ENCODE data around the gene KRTAP10-9.
"Not testable (repeated sequence)": the region's sequence is repeated elsewhere in the genome, so short reads cannot be mapped to it uniquely, and the experiment has no call there.

The KRTAP10-9 gene

DNA sequence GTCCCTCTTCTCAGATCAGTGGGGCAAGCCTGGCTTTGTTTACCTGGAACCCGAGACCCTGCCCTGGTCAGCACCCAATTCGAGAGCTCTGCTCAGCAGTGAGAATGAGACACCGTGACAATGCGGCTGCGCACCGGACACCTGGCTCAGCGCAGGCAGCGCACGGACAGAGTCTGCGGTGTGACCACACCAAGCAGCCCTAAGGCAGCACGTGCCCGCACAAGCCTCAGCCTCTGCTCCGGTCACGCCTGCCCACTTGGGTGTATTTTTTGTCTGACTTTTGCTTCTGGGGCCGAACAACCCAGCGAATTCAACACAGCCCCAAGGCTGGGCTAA, 10.3 kb upstream of the KRTAP10-9 start:
- no peak for DNase-seq

GRCh38 chr21:44617071-44617501, 9.8 kb upstream of the KRTAP10-9 start:
- DNase-seq: no peak
- no peak for TF ChIP-seq GATA1 (IDR thresholded peaks at IDR 0.05; ENCODE audit: low read depth, low read length)
- TF ChIP-seq POLR2A (IDR thresholded peaks at IDR 0.05; ENCODE audit: low read length): no peak

More for the DNA sequence above, 10.3 kb upstream of the KRTAP10-9 start:
- no peak for TF ChIP-seq POLR2A (IDR thresholded peaks at IDR 0.05; ENCODE audit: low read length)
- no peak for TF ChIP-seq GATA1 (IDR thresholded peaks at IDR 0.05; ENCODE audit: low read depth, low read length)

GRCh38 chr21:44618504-44618903, 8.4 kb upstream of the KRTAP10-9 start:
- TF ChIP-seq POLR2A (IDR thresholded peaks at IDR 0.05; ENCODE audit: low read length): no peak
- no peak for TF ChIP-seq GATA1 (IDR thresholded peaks at IDR 0.05; ENCODE audit: low read depth, low read length)

DNA sequence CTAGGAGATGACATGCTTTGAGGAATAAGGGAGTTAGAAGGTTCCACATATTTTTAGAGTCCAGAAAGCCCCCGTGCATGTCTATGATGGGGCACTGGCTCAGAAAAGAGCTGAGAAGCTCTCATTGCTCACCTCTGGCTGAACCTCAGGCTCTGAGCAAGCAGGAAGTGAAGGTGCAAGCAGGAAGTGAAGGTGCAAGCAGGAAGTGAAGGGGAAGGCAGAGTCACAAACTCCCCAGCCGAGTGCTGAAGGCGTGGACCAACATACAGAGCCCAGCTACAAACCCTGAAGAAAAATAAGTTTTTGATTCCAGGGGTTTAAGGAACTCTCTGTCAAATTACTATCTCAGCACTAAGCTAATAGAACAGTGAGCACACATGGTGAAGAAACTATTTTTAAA, 8.0 kb upstream of the KRTAP10-9 start:
- no peak for DNase-seq
- no peak for TF ChIP-seq POLR2A (IDR thresholded peaks at IDR 0.05; ENCODE audit: low read length)
- TF ChIP-seq GATA1 (IDR thresholded peaks at IDR 0.05; ENCODE audit: low read depth, low read length): no peak

More at GRCh38 chr21:44618504-44618903, 8.4 kb upstream of the KRTAP10-9 start:
- peak in 1 of 2 experiments; percentile 2 for DNase-seq

DNA sequence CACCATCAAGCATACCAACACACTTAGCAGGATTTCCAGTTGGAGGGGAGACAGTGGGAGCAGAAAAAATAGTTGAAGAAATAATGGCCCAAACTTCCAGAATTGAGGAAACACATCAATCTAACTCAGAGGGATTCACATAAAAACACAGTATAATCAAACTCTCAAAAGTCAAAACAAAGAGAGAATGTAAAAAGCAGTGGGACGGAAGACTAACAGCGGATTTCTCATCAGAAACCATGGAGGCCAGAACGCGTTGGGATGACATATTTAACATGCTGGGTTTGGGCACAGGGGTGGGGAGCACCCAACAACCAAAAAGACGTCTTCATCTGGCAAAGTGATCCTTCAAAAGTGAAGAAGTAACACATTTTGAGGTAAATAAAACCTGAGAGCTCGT, 7.0 kb upstream of the KRTAP10-9 start:
- no peak for TF ChIP-seq POLR2A (IDR thresholded peaks at IDR 0.05; ENCODE audit: low read length)
- no peak for TF ChIP-seq GATA1 (IDR thresholded peaks at IDR 0.05; ENCODE audit: low read depth, low read length)

DNA sequence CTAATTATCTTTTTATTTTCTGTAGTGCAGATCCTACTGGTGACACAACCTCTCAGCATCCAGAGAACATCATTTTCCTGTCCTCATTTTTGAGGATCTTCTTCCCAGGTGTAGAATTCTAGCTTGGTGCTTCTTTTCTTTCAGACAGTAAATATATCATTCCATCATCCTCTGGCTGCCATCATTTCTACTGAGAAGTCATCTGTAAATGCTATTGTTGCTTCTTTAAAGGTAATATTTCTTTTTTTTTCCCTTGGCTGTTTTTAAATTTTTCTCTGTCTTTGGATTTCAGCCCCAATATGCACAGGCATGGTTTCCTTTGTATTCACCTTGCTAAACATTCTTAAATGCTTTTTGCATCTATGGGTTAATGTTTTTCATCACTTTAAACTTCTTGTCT, 3.3 kb upstream of the KRTAP10-9 start:
- DNase-seq: no peak
- TF ChIP-seq GATA1 (IDR thresholded peaks at IDR 0.05; ENCODE audit: low read depth, low read length): no peak
- TF ChIP-seq POLR2A (IDR thresholded peaks at IDR 0.05; ENCODE audit: low read length): no peak

More for the DNA sequence above, 7.0 kb upstream of the KRTAP10-9 start:
- no peak for DNase-seq

- TF ChIP-seq POLR2A (IDR thresholded peaks at IDR 0.05; ENCODE audit: low read length): no peak
- no peak for TF ChIP-seq GATA1 (IDR thresholded peaks at IDR 0.05; ENCODE audit: low read depth, low read length)
- no peak for DNase-seq
Observed at GRCh38 chr21:44625756-44626155, 1.1 kb upstream of the KRTAP10-9 start.

GRCh38 chr21:44626262-44626661, 631 bp upstream of the KRTAP10-9 start:
- TF ChIP-seq GATA1 (IDR thresholded peaks at IDR 0.05; ENCODE audit: low read depth, low read length) (no peak), POLR2A (IDR thresholded peaks at IDR 0.05; ENCODE audit: low read length) (no peak)
- DNase-seq: no peak

DNA sequence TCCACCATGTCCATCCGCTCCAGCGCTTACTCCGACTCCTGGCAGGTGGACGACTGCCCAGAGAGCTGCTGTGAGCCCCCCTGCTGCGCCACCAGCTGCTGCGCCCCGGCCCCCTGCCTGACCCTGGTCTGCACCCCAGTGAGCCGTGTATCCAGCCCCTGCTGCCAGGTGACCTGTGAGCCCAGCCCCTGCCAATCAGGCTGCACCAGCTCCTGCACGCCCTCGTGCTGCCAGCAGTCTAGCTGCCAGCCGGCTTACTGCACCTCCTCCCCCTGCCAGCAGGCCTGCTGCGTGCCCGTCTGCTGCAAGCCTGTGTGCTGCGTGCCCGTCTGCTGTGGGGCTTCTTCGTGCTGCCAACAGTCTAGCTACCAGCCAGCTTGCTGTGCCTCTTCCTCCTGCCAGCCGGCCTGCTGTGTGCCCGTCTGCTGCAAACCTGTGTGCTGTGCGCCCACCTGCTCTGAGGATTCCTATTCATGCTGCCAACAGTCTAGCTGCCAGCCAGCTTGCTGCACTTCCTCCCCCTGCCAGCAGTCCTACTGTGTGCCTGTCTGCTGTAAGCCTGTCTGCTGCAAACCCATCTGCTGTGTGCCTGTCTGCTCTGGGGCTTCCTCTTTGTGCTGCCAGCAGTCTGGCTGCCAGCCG, 409 bp downstream of the KRTAP10-9 start:
- not testable (repeated sequence) for DNase-seq

DNA sequence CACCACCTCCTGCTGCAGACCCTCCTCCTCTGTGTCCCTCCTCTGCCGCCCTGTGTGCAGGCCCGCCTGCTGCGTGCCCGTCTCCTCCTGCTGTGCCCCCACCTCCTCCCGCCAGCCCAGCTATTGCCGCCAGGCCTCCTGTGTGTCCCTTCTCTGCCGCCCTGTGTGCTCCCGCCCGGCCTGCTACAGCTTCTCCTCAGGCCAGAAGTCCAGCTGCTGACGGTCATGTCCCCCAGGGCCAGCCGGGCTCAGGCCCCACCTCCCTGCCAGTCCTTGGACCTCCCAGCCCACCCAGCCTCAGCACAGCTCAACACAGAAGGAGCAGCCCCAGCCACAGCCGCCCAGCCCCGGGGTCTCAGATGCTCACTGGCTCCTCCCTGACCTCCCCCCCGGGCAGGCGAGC, 939 bp downstream of the KRTAP10-9 start:
- DNase-seq: not testable (repeated sequence)

- TF ChIP-seq POLR2A (IDR thresholded peaks at IDR 0.05; ENCODE audit: low read length) (no peak), GATA1 (IDR thresholded peaks at IDR 0.05; ENCODE audit: low read depth, low read length) (no peak)
- no peak for DNase-seq
Observed at GRCh38 chr21:44628707-44629391, 2.0 kb downstream of the KRTAP10-9 start.

GRCh38 chr21:44630440-44630839, 3.5 kb downstream of the KRTAP10-9 start:
- TF ChIP-seq POLR2A (IDR thresholded peaks at IDR 0.05; ENCODE audit: low read length): no peak
- TF ChIP-seq GATA1 (IDR thresholded peaks at IDR 0.05; ENCODE audit: low read depth, low read length): no peak
- no peak for DNase-seq

DNA sequence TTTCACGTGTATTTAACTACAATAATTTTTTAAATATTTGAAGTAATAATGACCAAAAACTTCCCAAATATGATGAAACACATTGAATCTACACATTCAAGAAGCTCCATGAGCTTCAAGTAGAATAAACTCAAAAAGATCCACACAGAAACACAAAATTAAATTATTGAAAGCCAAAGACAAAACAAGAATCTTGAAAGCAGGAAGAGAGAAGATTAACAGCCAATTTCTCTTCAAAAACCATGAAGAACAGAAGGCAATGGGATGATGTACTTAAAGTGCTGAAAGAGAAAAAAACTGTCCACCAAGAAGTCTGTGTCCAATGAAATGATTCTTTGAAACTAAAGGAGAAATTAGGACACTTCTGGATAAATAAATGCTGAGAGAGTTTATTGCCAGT, 5.2 kb downstream of the KRTAP10-9 start:
- DNase-seq: no peak
- TF ChIP-seq POLR2A (IDR thresholded peaks at IDR 0.05; ENCODE audit: low read length) (no peak), GATA1 (IDR thresholded peaks at IDR 0.05; ENCODE audit: low read depth, low read length) (no peak)

DNA sequence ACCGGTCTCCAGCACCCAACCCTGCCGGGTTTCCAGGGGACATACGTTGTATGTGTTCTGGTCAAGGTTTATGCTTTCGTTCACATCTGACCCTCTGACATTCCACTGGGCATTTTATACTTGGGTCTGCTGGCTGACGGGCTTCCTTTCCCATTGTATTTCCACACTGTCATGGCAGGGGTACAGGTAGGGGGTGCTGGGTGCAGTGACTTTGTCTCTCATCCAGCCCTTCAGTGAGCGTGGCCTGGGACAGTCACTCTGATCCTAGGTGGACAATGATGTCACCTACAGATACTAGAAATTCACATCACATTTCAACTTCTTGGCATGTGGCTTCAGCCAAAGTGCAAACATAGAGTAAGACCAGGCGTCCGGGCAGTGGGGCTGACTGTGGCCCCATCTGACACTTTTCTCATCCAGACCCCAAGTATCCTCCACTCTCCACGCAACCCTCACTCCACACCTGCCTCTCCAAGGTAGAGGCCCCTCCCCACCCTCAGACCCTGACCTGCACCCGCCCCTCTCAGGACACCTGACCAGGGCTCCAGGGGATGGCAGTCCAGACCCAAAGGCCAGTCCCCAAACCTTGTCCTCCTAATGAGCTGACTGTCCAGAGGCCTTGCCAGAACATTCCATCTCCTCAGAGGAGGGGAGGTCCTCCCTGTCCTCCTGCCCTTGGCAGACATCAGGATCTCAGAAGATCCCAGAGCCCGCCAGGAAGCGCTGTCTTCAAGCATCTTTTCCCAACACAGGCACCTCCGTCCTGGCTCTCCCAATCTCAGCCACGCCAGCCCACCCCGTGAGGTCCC, 9.5 kb downstream of the KRTAP10-9 start:
- TF ChIP-seq POLR2A (IDR thresholded peaks at IDR 0.05; ENCODE audit: low read length) (no peak), GATA1 (IDR thresholded peaks at IDR 0.05; ENCODE audit: low read depth, low read length) (no peak)
- no peak for DNase-seq
